Activated CD4-positive, CD25-positive, alpha-beta regulatory T cell treated with anti-CD3 and anti-CD28 coated beads, Interleukin-2, amount 50 U/mL, for 72 hours (primary cell): ENCODE data around the gene FAM20C.
"Not testable (repeated sequence)": the region's sequence is repeated elsewhere in the genome, so short reads cannot be mapped to it uniquely, and the experiment has no call there.

ENCODE experiments used
- DNase-seq: peaks from one replicate; pipeline ENCODE4 v3.0.0; 2021

The FAM20C gene

GRCh38 chr7:193481-194251 is 1.3 kb downstream of the FAM20C start:
- no peak for DNase-seq

- DNase-seq = no peak
Measured at GRCh38 chr7:194252-195009, 2.1 kb downstream of the FAM20C start.

GRCh38 chr7:195010-195829 is 2.8 kb downstream of the FAM20C start:
- DNase-seq = no peak

GRCh38 chr7:195830-196128 is 3.4 kb downstream of the FAM20C start:
- DNase-seq = no peak

- no peak for DNase-seq
Measured at GRCh38 chr7:196283-196682, 3.9 kb downstream of the FAM20C start.

GRCh38 chr7:196778-197321 is 4.5 kb downstream of the FAM20C start:
- DNase-seq = no peak

GRCh38 chr7:197413-198335 is 5.3 kb downstream of the FAM20C start:
- no peak for DNase-seq

- DNase-seq = no peak
Measured at GRCh38 chr7:199483-200249, 7.3 kb downstream of the FAM20C start.

GRCh38 chr7:200290-200689 is 7.9 kb downstream of the FAM20C start:
- DNase-seq = no peak

- DNase-seq = no peak
Measured at GRCh38 chr7:200704-201103, 8.3 kb downstream of the FAM20C start.

- DNase-seq = no peak
Measured at GRCh38 chr7:204326-204725, 12.0 kb downstream of the FAM20C start.

- no peak for DNase-seq
Measured at GRCh38 chr7:205115-206010, 13.0 kb downstream of the FAM20C start.

- not testable (repeated sequence) for DNase-seq
Measured at GRCh38 chr7:206351-206750, 14.0 kb downstream of the FAM20C start.

GRCh38 chr7:207418-208129 is 15.2 kb downstream of the FAM20C start:
- no peak for DNase-seq

- no peak for DNase-seq
Measured at GRCh38 chr7:208130-208673, 15.8 kb downstream of the FAM20C start.

GRCh38 chr7:208816-209215 is 16.4 kb downstream of the FAM20C start:
- DNase-seq = no peak

GRCh38 chr7:209416-209815 is 17.0 kb downstream of the FAM20C start:
- DNase-seq = no peak

GRCh38 chr7:209906-210305 is 17.5 kb downstream of the FAM20C start:
- no peak for DNase-seq

- DNase-seq = no peak
Measured at GRCh38 chr7:210401-210925, 18.1 kb downstream of the FAM20C start.
